ENCODE results near the gene SPAG16.

Gene SPAG16

GRCh38 chr2:214180071-214180470 is 895.8 kb downstream of the SPAG16 start:
- H2AFZ ChIP-seq (ENCODE audit: low read depth, low read length, severe bottlenecking), result no peak overlapping the region
- H3K4me3 ChIP-seq (ENCODE audit: insufficient read depth, low read length, poor library complexity, severe bottlenecking), result no peak overlapping the region
- TF ChIP-seq CTCF (IDR thresholded peaks at IDR 0.05; ENCODE audit: insufficient read depth, low read length, poor library complexity, severe bottlenecking) (no peak), EZH2phosphoT487 (conservative IDR thresholded peaks at IDR 0.05; ENCODE audit: low read length) (no peak)
- no peaks in the 10 kb centered on the region for H3K9me2 ChIP-seq (replicated peaks; ENCODE audit: insufficient read depth, low read length)
- H3K36me3 ChIP-seq (ENCODE audit: low read length), result no peaks in the 10 kb centered on the region
- no peaks in the 10 kb centered on the region for H4K20me1 ChIP-seq (ENCODE audit: low read depth, low read length)
- no peak overlapping the region for H3K27ac ChIP-seq (ENCODE audit: low read depth, low read length)
- no peak overlapping the region for H3K4me2 ChIP-seq (ENCODE audit: low read depth, low read length, poor library complexity, severe bottlenecking)
- no peaks in the 10 kb centered on the region for H3K27me3 ChIP-seq (ENCODE audit: low read length)
- no peaks in the 10 kb centered on the region for H3K9me3 ChIP-seq (ENCODE audit: insufficient read depth, low read length)
- no peaks in the 10 kb centered on the region for H3K79me2 ChIP-seq (ENCODE audit: insufficient read depth, low read length)
- no peak overlapping the region for H3K9ac ChIP-seq (ENCODE audit: low read length)
- H3F3A ChIP-seq (ENCODE audit: insufficient read depth), result no peaks in the 10 kb centered on the region

DNA sequence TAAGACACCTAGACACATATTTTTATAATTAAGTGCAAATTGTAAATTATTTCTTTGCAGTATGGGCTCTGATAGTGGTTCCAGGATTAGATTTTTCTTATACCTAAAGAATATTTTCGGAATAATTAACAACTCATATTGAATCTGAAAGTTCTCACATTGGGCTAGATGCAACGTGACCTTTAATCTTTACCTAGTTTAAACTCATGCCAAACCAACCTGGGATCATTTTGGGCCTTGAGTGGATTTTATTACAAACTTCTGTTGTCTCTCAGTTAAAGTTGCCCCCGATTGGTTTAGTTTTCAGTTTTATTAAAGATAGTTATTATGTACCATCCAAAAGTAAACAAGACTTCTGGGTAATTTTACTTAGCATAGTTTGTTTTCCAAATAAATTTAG is 896.4 kb downstream of the SPAG16 start:
- TF ChIP-seq EZH2phosphoT487 (conservative IDR thresholded peaks at IDR 0.05; ENCODE audit: low read length) (no peak), CTCF (IDR thresholded peaks at IDR 0.05; ENCODE audit: insufficient read depth, low read length, poor library complexity, severe bottlenecking) (no peak)
- no peaks in the 10 kb centered on the region for H3K9me2 ChIP-seq (replicated peaks; ENCODE audit: insufficient read depth, low read length)

DNA sequence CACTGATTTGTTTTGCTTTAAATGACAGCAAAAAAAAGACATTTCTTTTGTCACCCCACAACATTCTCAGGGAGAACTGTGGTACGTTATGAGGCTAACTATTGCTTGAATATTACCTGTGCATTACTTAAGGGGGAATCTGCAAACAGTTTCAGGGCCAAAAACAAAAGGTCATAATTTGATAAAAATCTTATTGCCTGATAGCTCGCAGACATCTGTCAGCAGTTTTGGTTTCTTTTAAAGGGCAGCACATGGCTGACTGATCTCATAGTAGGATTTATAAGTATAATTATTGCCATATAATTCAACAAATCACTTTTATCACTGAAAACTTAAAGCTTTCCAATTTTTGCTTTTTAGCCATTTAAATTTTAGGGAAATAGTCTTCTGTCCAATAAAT is 900.2 kb downstream of the SPAG16 start:
- H3K36me3 ChIP-seq (ENCODE audit: low read length), result no peaks in the 10 kb centered on the region
- H3F3A ChIP-seq (ENCODE audit: insufficient read depth), result no peaks in the 10 kb centered on the region
- H3K27ac ChIP-seq (ENCODE audit: low read depth, low read length), result no peak overlapping the region
- H3K79me2 ChIP-seq (ENCODE audit: insufficient read depth, low read length), result no peaks in the 10 kb centered on the region
- H3K4me2 ChIP-seq (ENCODE audit: low read depth, low read length, poor library complexity, severe bottlenecking), result no peak overlapping the region
- H4K20me1 ChIP-seq (ENCODE audit: low read depth, low read length), result no peaks in the 10 kb centered on the region
- H3K9ac ChIP-seq (ENCODE audit: low read length), result no peak overlapping the region
- no peak for TF ChIP-seq CTCF (IDR thresholded peaks at IDR 0.05; ENCODE audit: insufficient read depth, low read length, poor library complexity, severe bottlenecking)
- TF ChIP-seq EZH2phosphoT487 (conservative IDR thresholded peaks at IDR 0.05; ENCODE audit: low read length), result no peak
- no peaks in the 10 kb centered on the region for H3K9me2 ChIP-seq (replicated peaks; ENCODE audit: insufficient read depth, low read length)
- no peak overlapping the region for H2AFZ ChIP-seq (ENCODE audit: low read depth, low read length, severe bottlenecking)
- H3K27me3 ChIP-seq (ENCODE audit: low read length), result no peaks in the 10 kb centered on the region
- no peak overlapping the region for H3K4me3 ChIP-seq (ENCODE audit: insufficient read depth, low read length, poor library complexity, severe bottlenecking)
- no peaks in the 10 kb centered on the region for H3K9me3 ChIP-seq (ENCODE audit: insufficient read depth, low read length)

More for the DNA sequence above, 896.4 kb downstream of the SPAG16 start:
- Histone ChIP-seq H3K27me3 (ENCODE audit: low read length) (no peaks in the 10 kb centered on the region), H3K9me3 (ENCODE audit: insufficient read depth, low read length) (no peaks in the 10 kb centered on the region), H3K79me2 (ENCODE audit: insufficient read depth, low read length) (no peaks in the 10 kb centered on the region), H3K4me2 (ENCODE audit: low read depth, low read length, poor library complexity, severe bottlenecking) (no peak overlapping the region), H3K9ac (ENCODE audit: low read length) (no peak overlapping the region), H3K4me3 (ENCODE audit: insufficient read depth, low read length, poor library complexity, severe bottlenecking) (no peak overlapping the region), H4K20me1 (ENCODE audit: low read depth, low read length) (no peaks in the 10 kb centered on the region), H3K36me3 (ENCODE audit: low read length) (no peaks in the 10 kb centered on the region), H2AFZ (ENCODE audit: low read depth, low read length, severe bottlenecking) (no peak overlapping the region), H3F3A (ENCODE audit: insufficient read depth) (no peaks in the 10 kb centered on the region), H3K27ac (ENCODE audit: low read depth, low read length) (no peak overlapping the region)
